ENCODE measurements around the gene PRDM16. TPM values are rescaled to one million over a fixed set of nuclear protein-coding genes. Genes with fewer than 3 reads are reported as not detected.

Gene PRDM16
- total and polyA plus RNA-seq, 2 of the 13 experiments (the other 11 are each of a cell fraction or from before 2014, with no cell fraction given), result 0.15 to 0.81 TPM

- 0 out of 2 replicates have a peak, but pooled peaks have one; percentile 12 for TF ChIP-seq ZBTB34 (CRISPR knock-in tag; IDR thresholded peaks at IDR 0.05)
- peak; percentile 27; the same call in 1 of the 2 replicates for TF ChIP-seq HOXA5 (CRISPR knock-in tag; IDR thresholded peaks at IDR 0.05)
- no peak for TF ChIP-seq MXI1 (IDR thresholded peaks at IDR 0.05; ENCODE audit: borderline replicate concordance, low read depth, low read length)
- TF ChIP-seq ZC3H13 (CRISPR knock-in tag; IDR thresholded peaks at IDR 0.05), result no peak
- TF ChIP-seq NR2C2 (CRISPR knock-in tag; IDR thresholded peaks at IDR 0.05; ENCODE audit: borderline replicate concordance), result no peak
- no peak for TF ChIP-seq ZMYM4 (CRISPR knock-in tag; IDR thresholded peaks at IDR 0.05)
- TF ChIP-seq U2AF1 (optimal IDR thresholded peaks at IDR 0.05; ENCODE audit: low read depth, low read length), result no peak
- no peak for TF ChIP-seq PHF5A (CRISPR knock-in tag; IDR thresholded peaks at IDR 0.05; ENCODE audit: low read depth, unreplicated experiment)
- TF ChIP-seq ZNF232 (CRISPR knock-in tag; IDR thresholded peaks at IDR 0.05; ENCODE audit: borderline replicate concordance), result no peak
- peak; percentile 1; the same call in 1 of the 2 replicates for TF ChIP-seq ZNF687 (CRISPR knock-in tag; IDR thresholded peaks at IDR 0.05)
- TF ChIP-seq ATAD3A (CRISPR knock-in tag; IDR thresholded peaks at IDR 0.05), result no peak
- no peak for TF ChIP-seq CENPT (CRISPR knock-in tag; IDR thresholded peaks at IDR 0.05; ENCODE audit: low read depth)
- no peak for TF ChIP-seq CSRNP1 (CRISPR knock-in tag; IDR thresholded peaks at IDR 0.05)
- peak; percentile 28; the same call in 1 of the 2 replicates for TF ChIP-seq ZNF264 (CRISPR knock-in tag; IDR thresholded peaks at IDR 0.05)
- no peak for TF ChIP-seq ZNF576 (CRISPR knock-in tag; IDR thresholded peaks at IDR 0.05)
- no peak for TF ChIP-seq HHEX (CRISPR knock-in tag; IDR thresholded peaks at IDR 0.05)
- TF ChIP-seq EED (CRISPR knock-in tag; IDR thresholded peaks at IDR 0.05), result no peak
- peak; percentile 35; the same call in 1 of the 2 replicates for TF ChIP-seq ARID5B (CRISPR knock-in tag; IDR thresholded peaks at IDR 0.05)
Observed at GRCh38 chr1:3356827-3357460, 287.9 kb downstream of the PRDM16 start (continued).
